ENCODE measurements around the gene MAP4.
"Not testable (repeated sequence)": the region's sequence is repeated elsewhere in the genome, so short reads cannot be mapped to it uniquely, and the experiment has no call there.

Gene MAP4

GRCh38 chr3:48016301-48016973 is at the start of gene MAP4:
Gene MAP4 (minus strand): TSS chr3:48016416. CDS start chr3:47998860, 17,556 bp downstream.
- no peak for DNase-seq

GRCh38 chr3:48065035-48065434 is 48.8 kb upstream of the MAP4 start:
- DNase-seq: no peak

- DNase-seq: no peak
These were observed 48.1 kb upstream of the MAP4 start for GRCh38 chr3:48064292-48064829.

- DNase-seq: not testable (repeated sequence)
These were observed 45.4 kb upstream of the MAP4 start for GRCh38 chr3:48061586-48061985.

GRCh38 chr3:48058091-48058490 is 41.9 kb upstream of the MAP4 start:
- no peak for DNase-seq

- DNase-seq: no peak
These were observed 41.3 kb upstream of the MAP4 start for GRCh38 chr3:48057521-48057920.

- no peak for DNase-seq
These were observed 31.7 kb upstream of the MAP4 start for GRCh38 chr3:48047841-48048464.

GRCh38 chr3:48042071-48042760 is 26.0 kb upstream of the MAP4 start:
- DNase-seq: no peak

GRCh38 chr3:48039487-48040190 is 23.4 kb upstream of the MAP4 start:
- no peak for DNase-seq

GRCh38 chr3:48038971-48039481 is 22.8 kb upstream of the MAP4 start:
- no peak for DNase-seq

- no peak for DNase-seq
These were observed 17.8 kb upstream of the MAP4 start for GRCh38 chr3:48034000-48034516.

- DNase-seq: no peak
These were observed 14.0 kb upstream of the MAP4 start for GRCh38 chr3:48030188-48030587.

- no peak for DNase-seq
These were observed 11.0 kb upstream of the MAP4 start for GRCh38 chr3:48026951-48027908.

GRCh38 chr3:48026098-48026497 is 9.9 kb upstream of the MAP4 start:
- no peak for DNase-seq

GRCh38 chr3:48024401-48024800 is 8.2 kb upstream of the MAP4 start:
- no peak for DNase-seq

GRCh38 chr3:48023377-48023776 is 7.2 kb upstream of the MAP4 start:
- DNase-seq: no peak

GRCh38 chr3:48022178-48022577 is 6.0 kb upstream of the MAP4 start:
- DNase-seq: no peak

GRCh38 chr3:48018841-48019240 is 2.6 kb upstream of the MAP4 start:
- no peak for DNase-seq

GRCh38 chr3:48015431-48016180 is 610 bp downstream of the MAP4 start:
- no peak for DNase-seq

- DNase-seq: no peak
These were observed 1.9 kb downstream of the MAP4 start for GRCh38 chr3:48014358-48014757.
